Spleen (tissue), 7 donors: ENCODE results near the gene PVRIG.

Experiments
- POLR2A ChIP-seq, 3 donors: fragments of 450-650 bp; IDR thresholded peaks; one replicate each; pipeline ENCODE4 v1.5.1; 2017; ENCODE audit warnings: antibody characterized with exemption in 3 of 3, mild to moderate bottlenecking in 1 of 3
- TF ChIP-seq, protein P1 (sequence below), 11 experiments: fragments of 200-600 bp in 7 of 11; fragments of 450-650 bp in 4 of 11; sonication (generic) in 4 of 11; IDR thresholded peaks in 8 of 11; conservative IDR thresholded peaks in 3 of 11; 1 replicate in 7 of 11; 2 replicates in 4 of 11; pipeline versions ENCODE4 v1.4.0 to v1.8.0; 2016 to 2021; ENCODE audit warnings: antibody characterized with exemption in 11 of 11, inconsistent platforms in 4 of 11, mild to moderate bottlenecking in 1 of 11
- donor health status: DM: no; HTN: no; CAD: no; lungs with moderate emphysema.
- donor health status: DM: no; HTN: no; CAD: no.
- donor health status: DM: no; HTN: no; CAD: no.

DNA sequence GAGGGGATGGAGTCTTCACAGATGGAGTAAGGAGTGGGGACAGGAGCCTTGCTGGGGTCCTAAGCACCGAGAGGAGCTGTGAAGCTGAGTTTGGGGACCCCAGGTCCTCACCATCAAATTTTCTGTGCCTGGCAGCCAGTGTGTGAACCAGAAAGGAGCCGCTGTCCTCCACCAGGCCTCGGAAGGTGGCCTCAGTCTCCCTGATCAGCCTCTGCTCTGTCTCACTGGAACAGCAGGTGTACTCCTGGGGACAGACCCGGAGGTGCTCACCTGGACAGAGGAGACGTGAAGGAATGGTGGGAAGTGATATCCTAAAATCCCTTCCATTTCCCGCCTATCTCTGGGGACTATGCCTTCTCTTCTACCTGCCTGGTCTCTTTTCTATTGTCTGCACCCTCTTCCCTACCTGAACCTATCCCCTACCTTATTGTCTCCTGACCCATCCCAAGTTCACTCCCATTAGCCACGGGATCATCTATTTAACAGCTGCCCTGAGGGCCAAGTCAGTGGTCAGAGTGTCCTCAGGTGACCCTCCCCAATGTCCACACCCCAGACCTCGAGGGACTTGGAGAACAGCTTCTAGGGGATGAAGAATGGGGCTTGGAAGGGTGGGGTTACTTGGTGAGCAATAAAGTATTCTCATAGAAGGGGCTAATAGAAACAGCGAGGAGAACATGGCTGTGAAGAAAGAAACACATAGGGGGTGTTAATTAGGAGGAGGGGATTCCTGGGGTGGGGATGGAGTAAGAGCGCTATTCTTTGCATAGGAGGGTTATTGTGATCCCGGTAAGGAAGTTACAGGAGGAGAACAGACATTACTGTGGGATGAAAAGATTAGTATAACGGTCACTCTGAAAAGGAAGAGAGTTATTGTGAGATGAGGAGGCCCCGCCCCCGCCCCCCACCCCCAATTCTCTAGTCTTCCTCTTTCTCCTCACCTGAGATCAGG is 43.4 kb upstream of the PVRIG start:
- TF ChIP-seq POLR2A (IDR thresholded peaks at IDR 0.05): no peak
- TF ChIP-seq, protein P1, sequence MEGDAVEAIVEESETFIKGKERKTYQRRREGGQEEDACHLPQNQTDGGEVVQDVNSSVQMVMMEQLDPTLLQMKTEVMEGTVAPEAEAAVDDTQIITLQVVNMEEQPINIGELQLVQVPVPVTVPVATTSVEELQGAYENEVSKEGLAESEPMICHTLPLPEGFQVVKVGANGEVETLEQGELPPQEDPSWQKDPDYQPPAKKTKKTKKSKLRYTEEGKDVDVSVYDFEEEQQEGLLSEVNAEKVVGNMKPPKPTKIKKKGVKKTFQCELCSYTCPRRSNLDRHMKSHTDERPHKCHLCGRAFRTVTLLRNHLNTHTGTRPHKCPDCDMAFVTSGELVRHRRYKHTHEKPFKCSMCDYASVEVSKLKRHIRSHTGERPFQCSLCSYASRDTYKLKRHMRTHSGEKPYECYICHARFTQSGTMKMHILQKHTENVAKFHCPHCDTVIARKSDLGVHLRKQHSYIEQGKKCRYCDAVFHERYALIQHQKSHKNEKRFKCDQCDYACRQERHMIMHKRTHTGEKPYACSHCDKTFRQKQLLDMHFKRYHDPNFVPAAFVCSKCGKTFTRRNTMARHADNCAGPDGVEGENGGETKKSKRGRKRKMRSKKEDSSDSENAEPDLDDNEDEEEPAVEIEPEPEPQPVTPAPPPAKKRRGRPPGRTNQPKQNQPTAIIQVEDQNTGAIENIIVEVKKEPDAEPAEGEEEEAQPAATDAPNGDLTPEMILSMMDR (IDR thresholded peaks at IDR 0.05 in 8 of 11, conservative IDR thresholded peaks at IDR 0.05 in 3 of 11): no peak
